SK-N-SH (cell line): ENCODE results near the gene ANKAR. TPM values are rescaled to one million over a fixed set of nuclear protein-coding genes. Genes with fewer than 3 reads are reported as not detected.

Source experiments
- CTCF ChIA-PET: fragments of 300-600, 350-600 bp; formaldehyde crosslinking; extraction: SDS; loops from one replicate; lab custom pipeline; 2021; lab: Yijun Ruan, JAX
- POLR2A ChIA-PET: fragments of 350-600 bp; sonication (Branson Sonifier 250); formaldehyde crosslinking; extraction: SDS; loops from one replicate; lab custom pipeline; 2020; ENCODE audit warnings: antibody characterized with exemption, inconsistent platforms; lab: Yijun Ruan, JAX
- DNase-seq: peaks from one replicate; pipeline ENCODE4 v3.0.0; 2012
- H2AFZ ChIP-seq: fragments of 200-600 bp; sonication (generic); 2 replicates; pipeline ENCODE4 v1.8.1; 2016; ENCODE audit warnings: antibody characterized with exemption, mild to moderate bottlenecking, low read depth
- H3F3A ChIP-seq: fragments of 200-600 bp; sonication (generic); replicated peaks from 2 replicates; pipeline ENCODE3; 2016; ENCODE audit warnings: antibody characterized with exemption, mild to moderate bottlenecking; ENCODE audit not compliant: insufficient read depth
- H3K27ac ChIP-seq, 2 experiments: fragments of 200-500 bp in 1 of 2; fragments of 200-600 bp in 1 of 2; sonication (Bioruptor generic) in 1 of 2; sonication (generic), shearing (Covaris generic) in 1 of 2; 2 replicates each; pipeline versions ENCODE4 v1.5.1 to v1.6.1; 2014 to 2016; ENCODE audit warnings: low read depth in 2 of 2, inconsistent platforms in 1 of 2, low read length in 1 of 2, mild to moderate bottlenecking in 1 of 2, mixed read lengths in 1 of 2
- H3K27me3 ChIP-seq: fragments of 200-600 bp; sonication (generic), shearing (Covaris generic); 2 replicates; pipeline ENCODE4 v1.6.1; 2016; ENCODE audit warnings: mixed run types; ENCODE audit not compliant: insufficient read depth
- H3K36me3 ChIP-seq, 2 experiments: fragments of 200-500 bp in 1 of 2; fragments of 200-600 bp in 1 of 2; sonication (Bioruptor generic) in 1 of 2; sonication (generic) in 1 of 2; replicated peaks in 1 of 2; 2 replicates each; pipeline versions ENCODE3 to v1.5.1; 2014 to 2016; ENCODE audit warnings: low read length in 1 of 2, mild to moderate bottlenecking in 1 of 2; ENCODE audit not compliant: insufficient read depth in 2 of 2, control insufficient read depth in 1 of 2
- H3K4me1 ChIP-seq, 2 experiments: fragments of 200-500 bp in 1 of 2; fragments of 200-600 bp in 1 of 2; sonication (Bioruptor generic) in 1 of 2; sonication (generic), shearing (Covaris generic) in 1 of 2; 2 replicates each; pipeline versions ENCODE4 v1.5.1 to v1.6.1; 2014 to 2016; ENCODE audit warnings: low read depth in 1 of 2, low read length in 1 of 2, mixed run types in 1 of 2; ENCODE audit not compliant: insufficient read depth in 2 of 2, control insufficient read depth in 1 of 2
- H3K4me2 ChIP-seq: fragments of 200-600 bp; sonication (generic), shearing (Covaris generic); 2 replicates; pipeline ENCODE4 v1.6.1; 2017; ENCODE audit warnings: mixed run types
- H3K4me3 ChIP-seq, 2 experiments: fragments of 200-500 bp in 1 of 2; fragments of 200-600 bp in 1 of 2; sonication (Bioruptor generic) in 1 of 2; sonication (generic), shearing (Covaris generic) in 1 of 2; 2 replicates each; pipeline versions ENCODE4 v1.5.1 to v1.8.1; 2014 to 2016; ENCODE audit warnings: low read depth in 2 of 2, inconsistent platforms in 1 of 2, low read length in 1 of 2, mild to moderate bottlenecking in 1 of 2, mixed read lengths in 1 of 2, moderate library complexity in 1 of 2
- H3K79me2 ChIP-seq: fragments of 200-600 bp; sonication (generic); 2 replicates; pipeline ENCODE4 v1.8.1; 2017; ENCODE audit warnings: mild to moderate bottlenecking; ENCODE audit not compliant: insufficient read depth
- H3K9ac ChIP-seq: fragments of 200-600 bp; sonication (generic); 2 replicates; pipeline ENCODE4 v1.6.1; 2017; ENCODE audit warnings: mixed run types
- H3K9me2 ChIP-seq: fragments of 200-600 bp; sonication (generic); 2 replicates; pipeline ENCODE4 v1.6.1; 2017; ENCODE audit warnings: mixed run types
- H3K9me3 ChIP-seq: fragments of 200-600 bp; sonication (generic); 2 replicates; pipeline ENCODE4 v1.6.1; 2017; ENCODE audit warnings: mixed run types, mild to moderate bottlenecking, moderate library complexity
- H4K20me1 ChIP-seq: fragments of 200-600 bp; sonication (generic); 2 replicates; pipeline ENCODE4 v1.6.1; 2017; ENCODE audit warnings: mild to moderate bottlenecking, mixed run types; ENCODE audit not compliant: insufficient read depth
- CHD2 ChIP-seq: fragments of 150-350 bp; IDR thresholded peaks from 2 replicates; pipeline ENCODE4 v1.6.1; 2018; ENCODE audit warnings: low read length; ENCODE audit not compliant: partially characterized antibody
- CTCF ChIP-seq: fragments of 200-600 bp; sonication (generic); IDR thresholded peaks from 2 replicates; pipeline ENCODE4 v1.6.1; 2017; ENCODE audit warnings: antibody characterized with exemption, mild to moderate bottlenecking, moderate library complexity
- ELF1 ChIP-seq: IDR thresholded peaks from 2 replicates; pipeline ENCODE4 v1.4.0; 2012
- FOSL2 ChIP-seq: IDR thresholded peaks from 2 replicates; pipeline ENCODE4 v1.4.0; 2012; ENCODE audit warnings: low read depth, mild to moderate bottlenecking, moderate library complexity, borderline replicate concordance
- FOXJ3 ChIP-seq: sonication (generic); formaldehyde crosslinking; IDR thresholded peaks from 2 replicates; pipeline ENCODE4 v1.5.1; 2020; ENCODE audit warnings: mild to moderate bottlenecking, missing genetic modification reagents
- FOXM1 ChIP-seq: IDR thresholded peaks from 2 replicates; pipeline ENCODE4 v1.4.0; 2012; ENCODE audit warnings: low read depth, mild to moderate bottlenecking
- GABPA ChIP-seq: IDR thresholded peaks from 2 replicates; pipeline ENCODE4 v1.4.0; 2012; ENCODE audit warnings: low read depth, mild to moderate bottlenecking
- GATA2 ChIP-seq: sonication (generic); formaldehyde crosslinking; IDR thresholded peaks from 2 replicates; pipeline ENCODE4 v1.5.0; 2020; ENCODE audit warnings: mild to moderate bottlenecking, missing genetic modification reagents
- JUND ChIP-seq: IDR thresholded peaks from 2 replicates; pipeline ENCODE4 v1.4.0; 2012
- MAX ChIP-seq: IDR thresholded peaks from 2 replicates; pipeline ENCODE4 v1.4.0; 2012; ENCODE audit warnings: low read depth
- MEF2A ChIP-seq: IDR thresholded peaks from 2 replicates; pipeline ENCODE4 v1.4.0; 2012; ENCODE audit warnings: low read depth, borderline replicate concordance
- MXI1 ChIP-seq: IDR thresholded peaks from 2 replicates; pipeline ENCODE4 v1.6.1; 2012; ENCODE audit warnings: mild to moderate bottlenecking, low read depth, low read length, improper control_type of control experiment
- NRF1 ChIP-seq: IDR thresholded peaks from 2 replicates; pipeline ENCODE4 v1.6.1; 2012; ENCODE audit warnings: low read depth, mild to moderate bottlenecking, low read length
- RAD21 ChIP-seq: IDR thresholded peaks from 2 replicates; pipeline ENCODE4 v1.6.1; 2012; ENCODE audit warnings: mild to moderate bottlenecking, low read length
- RCOR1 ChIP-seq: fragments of 150-350 bp; IDR thresholded peaks from 2 replicates; pipeline ENCODE4 v1.6.1; 2017; ENCODE audit warnings: antibody characterized with exemption, low read length
- RFX5 ChIP-seq: IDR thresholded peaks from 2 replicates; pipeline ENCODE4 v1.6.1; 2012; ENCODE audit warnings: mild to moderate bottlenecking, improper control_type of control experiment, low read length
- RXRA ChIP-seq: IDR thresholded peaks from 2 replicates; pipeline ENCODE4 v1.4.0; 2012; ENCODE audit warnings: low read depth, mild to moderate bottlenecking, borderline replicate concordance
- SIN3A ChIP-seq: IDR thresholded peaks from 2 replicates; pipeline ENCODE4 v1.6.1; 2012; ENCODE audit warnings: low read depth, mild to moderate bottlenecking, low read length, moderate library complexity, borderline replicate concordance
- TCF12 ChIP-seq: IDR thresholded peaks from 2 replicates; pipeline ENCODE4 v1.4.0; 2012
- YY1 ChIP-seq: IDR thresholded peaks from 2 replicates; pipeline ENCODE4 v1.4.0; 2012; ENCODE audit warnings: low read depth, mild to moderate bottlenecking
- WGBS: methylation state at CpG from one replicate; pipeline ENCODE4 v1.1.6; 2017; ENCODE audit warnings: low lambda C conversion rate; 5-methylcytosine and 5-hydroxymethylcytosine counted together
- polyA plus RNA-seq, 3 experiments: library from polyadenylated mRNA; depleted of rRNA; stranded (reverse); fragments of >200 nt; gene quantifications; 2 replicates each; pipeline ENCODE4 v1.2.3, GENCODE V29; 2012

Gene ANKAR
- polyA plus RNA-seq, 1 of the 3 experiments (the other 2 are of a cell fraction): 1.6 TPM

DNA sequence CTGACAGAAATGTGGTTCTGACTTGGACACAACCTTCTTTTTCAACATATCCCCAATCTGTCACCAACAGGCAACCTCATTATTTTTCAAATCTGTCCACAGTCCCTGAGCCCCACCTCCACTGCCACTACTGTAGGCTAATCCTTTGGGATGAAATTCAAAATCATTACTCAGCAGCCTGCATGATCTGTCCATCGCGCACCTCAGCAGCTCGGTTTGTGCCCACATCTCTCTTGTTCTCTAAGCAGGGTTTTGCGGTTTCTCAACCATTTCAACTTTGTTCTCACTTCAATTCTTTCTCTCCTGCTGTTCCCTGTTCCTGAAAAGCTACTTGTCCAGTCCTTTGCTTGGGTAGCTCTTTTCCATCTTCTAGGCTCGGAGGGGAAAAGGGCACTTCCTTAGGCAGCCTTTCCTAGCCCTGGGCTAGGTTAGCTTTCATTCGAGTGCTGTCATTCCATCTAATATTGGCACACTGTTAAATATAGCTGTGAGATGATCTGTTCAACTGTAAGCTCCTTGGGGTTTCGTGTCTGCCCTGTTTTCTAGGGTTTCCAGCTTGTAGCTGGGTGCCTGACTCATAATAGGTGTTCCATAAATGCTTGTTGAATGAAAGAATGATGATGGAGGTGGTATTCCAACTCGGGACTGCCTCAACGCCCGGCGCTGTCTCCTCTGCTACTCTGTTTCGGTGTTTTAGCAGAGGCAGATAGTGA lies 653 bp upstream of the ANKAR start (continued):
- no peak for TF ChIP-seq SIN3A
- TF ChIP-seq NRF1: no peak
- TF ChIP-seq YY1: no peak

DNA sequence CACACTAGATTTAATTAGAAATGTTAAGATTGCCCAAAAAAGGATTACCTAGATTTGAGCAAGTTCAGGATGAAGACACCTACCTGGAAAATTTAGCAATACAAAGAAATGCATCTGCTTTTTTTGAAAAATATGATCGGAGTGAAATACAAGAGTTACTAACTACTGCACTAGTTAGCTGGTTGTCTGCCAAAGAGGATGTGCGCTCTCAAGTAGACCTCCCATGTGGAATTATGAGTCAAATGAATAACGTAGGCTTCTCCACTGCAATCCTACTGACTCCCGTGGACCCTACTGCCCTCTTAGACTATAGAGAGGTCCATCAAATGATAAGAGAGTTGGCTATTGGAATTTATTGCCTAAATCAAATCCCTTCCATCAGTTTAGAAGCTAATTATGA lies 2.0 kb downstream of the ANKAR start:
- Histone ChIP-seq H3K79me2 (peaks cover 17% of the 10 kb centered on the region), H3K27ac (no peak overlapping the region), H3F3A (peaks cover 11% of the 10 kb centered on the region), H3K4me3 (no peak overlapping the region), H4K20me1 (no peaks in the 10 kb centered on the region), H3K9ac (no peak overlapping the region), H3K9me3 (peaks cover 8% of the 10 kb centered on the region; the same call in 1 of the 2 replicates), H3K27me3 (no peaks in the 10 kb centered on the region), H3K9me2 (no peaks in the 10 kb centered on the region), H3K4me1 (peaks cover 0 to 6% of the 10 kb centered on the region in 2 experiments; a peak in 2 of 4 replicates), H3K36me3 (peaks cover 15 to 19% of the 10 kb centered on the region in 2 experiments), H3K4me2 (no peak overlapping the region), H2AFZ (no peak overlapping the region)
- WGBS: 96% methylated on average over 4 of the region's 4 CpGs
- no peak for DNase-seq
- ChIA-PET POLR2A (no interaction called here), CTCF (interaction anchor here (1.1 to 7.8 kb wide), 5 partner anchors 13 to 213 kb away, joined by 3 to 99 read pairs (median 11); partner anchors contain the start of genes ASNSD1 and OSGEPL1)
- TF ChIP-seq RCOR1 (no peak), TCF12 (no peak), CHD2 (no peak), YY1 (no peak), JUND (no peak)

GRCh38 chr2:189679226-189679625 lies 4.8 kb downstream of the ANKAR start:
- H3K4me3 ChIP-seq: no peak overlapping the region
- H3K4me1 ChIP-seq: no peaks in the 10 kb centered on the region; a peak in 1 of 4 replicates
- H3K27ac ChIP-seq: no peak overlapping the region
- peaks cover 8% of the 10 kb centered on the region; the same call in 1 of the 2 replicates for H3K9me3 ChIP-seq
- no peaks in the 10 kb centered on the region for H3F3A ChIP-seq
- peaks cover 17% of the 10 kb centered on the region for H3K79me2 ChIP-seq
- DNase-seq: no peak
- no peaks in the 10 kb centered on the region for H3K9me2 ChIP-seq
- no peak for TF ChIP-seq GATA2
- no peak overlapping the region for H3K9ac ChIP-seq
- peaks cover 3 to 19% of the 10 kb centered on the region in 2 experiments for H3K36me3 ChIP-seq
- POLR2A ChIA-PET: no interaction called here
- CTCF ChIA-PET: no interaction called here
- no peaks in the 10 kb centered on the region for H3K27me3 ChIP-seq
- no peaks in the 10 kb centered on the region for H4K20me1 ChIP-seq
- no peak overlapping the region for H3K4me2 ChIP-seq
- H2AFZ ChIP-seq: no peak overlapping the region

GRCh38 chr2:189681203-189681602 lies 6.7 kb downstream of the ANKAR start:
- Histone ChIP-seq H3K4me2 (no peak overlapping the region), H3K27me3 (no peaks in the 10 kb centered on the region), H3K9me2 (no peaks in the 10 kb centered on the region), H3K36me3 (peaks cover 3 to 11% of the 10 kb centered on the region in 2 experiments), H2AFZ (no peak overlapping the region), H3K4me3 (no peak overlapping the region), H4K20me1 (no peaks in the 10 kb centered on the region), H3K79me2 (peaks cover 9% of the 10 kb centered on the region), H3K9me3 (peaks cover 8% of the 10 kb centered on the region; the same call in 1 of the 2 replicates), H3F3A (no peaks in the 10 kb centered on the region), H3K4me1 (peaks cover 4 to 6% of the 10 kb centered on the region in 2 experiments; a peak in 2 of 4 replicates), H3K9ac (no peak overlapping the region), H3K27ac (no peak overlapping the region)
- ChIA-PET CTCF (interaction anchor here (1.0 to 2.2 kb wide), 3 partner anchors 16 to 20 kb away, joined by 3 to 7 read pairs (median 6); partner anchors contain the start of gene ASNSD1), POLR2A (no interaction called here)
- WGBS: 75% methylated on average over 1 of the region's 1 CpG
- DNase-seq: no peak
- TF ChIP-seq FOSL2 (no peak), FOXJ3 (no peak), MEF2A (no peak), MXI1 (no peak), RFX5 (no peak), RAD21 (no peak), YY1 (no peak), GABPA (no peak), CTCF (no peak), ELF1 (no peak), MAX (no peak), FOXM1 (no peak), TCF12 (no peak), RXRA (no peak)
